ENCODE data around the gene MACROD2.

The MACROD2 gene

DNA sequence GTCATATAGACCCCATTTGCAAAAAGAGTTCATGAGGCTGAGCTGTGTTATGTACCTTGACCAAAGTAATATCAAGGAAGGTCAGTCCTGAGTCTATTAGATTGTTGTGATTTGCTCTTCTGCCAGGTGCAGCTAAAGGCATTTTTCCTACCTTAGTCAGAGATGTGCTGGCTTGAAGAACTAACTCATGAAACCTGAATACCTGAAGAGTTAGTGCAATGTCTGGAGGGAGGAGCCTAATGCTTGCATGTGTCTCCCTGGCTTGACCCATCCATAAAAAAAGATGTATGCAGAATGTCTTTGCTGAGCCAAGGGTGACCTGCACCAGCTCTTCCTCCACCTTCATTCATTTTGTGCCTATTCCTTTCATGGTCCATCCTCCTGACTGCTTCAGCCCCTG lies 1835.9 kb downstream of the MACROD2 start:
- Mint-ChIP-seq H3K27me3 (no peaks in the 10 kb centered on the region), H3K9me3 (peaks cover 8% of the 10 kb centered on the region), H3K4me3 (no peak overlapping the region), H3K4me1 (no peaks in the 10 kb centered on the region), H3K36me3 (no peaks in the 10 kb centered on the region), H3K27ac (no peak overlapping the region)
- CTCF ChIA-PET = no interaction called here
- no peak for DNase-seq

DNA sequence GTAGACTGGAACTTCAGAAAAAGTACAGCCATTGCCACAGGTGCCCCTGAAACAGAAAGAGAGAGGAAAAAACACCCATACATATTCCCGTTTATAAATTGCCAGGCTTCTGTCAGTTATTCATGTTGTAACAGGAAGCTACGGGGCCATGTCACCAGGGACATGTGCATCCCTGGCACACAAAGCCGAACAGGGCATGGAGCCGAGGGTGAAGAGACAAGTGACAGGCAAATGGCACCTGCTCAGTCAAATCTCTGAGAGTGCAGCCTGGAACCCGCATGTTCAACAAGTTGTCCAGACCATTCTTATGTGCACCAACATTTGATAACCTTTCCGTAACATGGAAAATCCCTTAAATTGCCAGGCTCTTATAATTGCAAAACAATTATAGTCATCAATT lies 1837.2 kb downstream of the MACROD2 start:
- H3K27ac Mint-ChIP-seq = no peak overlapping the region
- H3K36me3 Mint-ChIP-seq = no peaks in the 10 kb centered on the region
- CTCF ChIA-PET = no interaction called here
- no peak overlapping the region for H3K4me3 Mint-ChIP-seq
- H3K9me3 Mint-ChIP-seq = peaks cover 8% of the 10 kb centered on the region
- H3K4me1 Mint-ChIP-seq = no peaks in the 10 kb centered on the region
- DNase-seq = no peak
- no peaks in the 10 kb centered on the region for H3K27me3 Mint-ChIP-seq

DNA sequence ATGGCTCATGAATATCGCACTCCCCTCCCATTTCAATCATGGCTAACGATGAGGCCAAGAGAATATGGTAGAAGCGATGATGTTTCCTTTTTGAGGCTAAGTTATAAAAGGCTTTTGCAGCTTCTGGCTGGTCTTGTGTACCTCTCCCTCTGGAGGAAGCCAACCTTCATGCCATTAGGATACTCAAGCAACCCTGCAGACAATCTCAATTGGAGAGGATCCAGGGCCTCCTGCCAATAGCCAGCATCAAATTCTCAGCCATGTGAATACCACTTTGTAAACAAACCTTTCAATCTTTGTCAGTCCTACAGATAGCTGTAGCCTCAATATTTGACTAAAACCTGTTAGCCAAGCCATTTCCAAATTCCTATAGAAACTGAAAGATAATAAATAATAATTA lies 1839.5 kb downstream of the MACROD2 start:
- H3K36me3 Mint-ChIP-seq = no peaks in the 10 kb centered on the region
- no peaks in the 10 kb centered on the region for H3K27me3 Mint-ChIP-seq
- H3K9me3 Mint-ChIP-seq = peaks cover 9% of the 10 kb centered on the region
- no peak for DNase-seq
- no peak overlapping the region for H3K4me3 Mint-ChIP-seq
- H3K27ac Mint-ChIP-seq = no peak overlapping the region
- no peaks in the 10 kb centered on the region for H3K4me1 Mint-ChIP-seq
- CTCF ChIA-PET = no interaction called here

DNA sequence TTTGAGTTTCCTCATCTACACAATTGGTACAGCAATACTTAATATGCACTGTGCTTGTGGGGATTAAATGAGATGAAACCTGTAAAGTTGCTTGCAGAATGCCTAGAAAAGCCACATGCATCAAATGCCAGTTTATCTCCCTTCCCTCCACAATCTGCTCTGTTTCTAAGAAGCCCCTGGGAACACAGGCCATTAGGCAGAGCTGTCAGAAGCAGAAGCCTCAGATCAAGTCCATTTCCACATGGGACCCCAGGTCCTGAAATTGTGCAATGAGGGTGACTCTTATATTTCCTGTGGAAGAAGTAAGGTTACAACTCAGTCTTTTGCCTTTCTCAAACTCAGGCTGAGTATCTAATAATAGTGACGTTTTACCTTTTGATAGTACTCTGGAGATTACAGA lies 1840.5 kb downstream of the MACROD2 start:
- Mint-ChIP-seq H3K27ac (no peak overlapping the region), H3K4me1 (no peaks in the 10 kb centered on the region), H3K9me3 (peaks cover 7% of the 10 kb centered on the region), H3K27me3 (no peaks in the 10 kb centered on the region), H3K4me3 (no peak overlapping the region), H3K36me3 (no peaks in the 10 kb centered on the region)
- CTCF ChIA-PET = no interaction called here
- no peak for DNase-seq

DNA sequence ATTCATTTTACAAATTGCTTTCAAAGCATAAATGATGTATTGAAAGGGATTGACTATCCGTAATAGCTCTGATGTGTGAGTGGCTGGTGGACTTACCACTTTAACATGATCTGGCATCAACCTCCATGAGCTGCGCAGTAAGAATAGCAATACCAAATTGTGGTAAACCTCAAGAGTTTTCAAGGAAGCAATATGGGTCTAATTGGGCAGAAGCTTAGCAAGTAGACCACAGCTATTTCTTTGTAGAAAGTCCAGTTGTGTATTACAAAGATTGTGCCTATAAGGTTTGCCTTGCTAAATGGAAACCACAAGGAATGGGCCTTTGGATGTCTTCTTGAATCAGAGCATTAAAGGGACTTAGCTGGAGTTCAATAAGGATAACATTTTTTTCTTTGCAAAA lies 1841.3 kb downstream of the MACROD2 start:
- no peaks in the 10 kb centered on the region for H3K27me3 Mint-ChIP-seq
- DNase-seq = no peak
- H3K4me3 Mint-ChIP-seq = no peak overlapping the region
- peaks cover 8% of the 10 kb centered on the region for H3K9me3 Mint-ChIP-seq
- H3K27ac Mint-ChIP-seq = no peak overlapping the region
- H3K36me3 Mint-ChIP-seq = no peaks in the 10 kb centered on the region
- H3K4me1 Mint-ChIP-seq = no peaks in the 10 kb centered on the region
- CTCF ChIA-PET = no interaction called here

DNA sequence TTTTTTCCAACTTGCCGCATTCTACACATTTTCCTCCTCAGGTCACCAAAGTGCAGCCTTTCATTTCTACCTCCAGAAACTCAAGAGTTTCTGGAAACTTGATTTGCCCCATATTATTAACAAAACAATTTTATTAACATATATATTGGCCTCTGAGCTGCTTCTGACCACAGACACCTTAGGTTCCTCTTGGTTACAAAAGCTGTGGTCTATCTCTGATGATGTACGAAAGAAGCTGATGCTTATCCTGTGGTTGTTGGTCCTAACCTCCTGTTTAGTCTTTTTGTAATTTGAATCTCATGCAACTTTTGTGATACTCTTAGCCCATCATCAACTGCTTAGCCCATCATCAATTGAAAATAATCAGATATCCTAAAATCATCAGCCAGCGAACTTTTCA lies 1842.2 kb downstream of the MACROD2 start:
- CTCF ChIA-PET = no interaction called here
- H3K9me3 Mint-ChIP-seq = peaks cover 8% of the 10 kb centered on the region

DNA sequence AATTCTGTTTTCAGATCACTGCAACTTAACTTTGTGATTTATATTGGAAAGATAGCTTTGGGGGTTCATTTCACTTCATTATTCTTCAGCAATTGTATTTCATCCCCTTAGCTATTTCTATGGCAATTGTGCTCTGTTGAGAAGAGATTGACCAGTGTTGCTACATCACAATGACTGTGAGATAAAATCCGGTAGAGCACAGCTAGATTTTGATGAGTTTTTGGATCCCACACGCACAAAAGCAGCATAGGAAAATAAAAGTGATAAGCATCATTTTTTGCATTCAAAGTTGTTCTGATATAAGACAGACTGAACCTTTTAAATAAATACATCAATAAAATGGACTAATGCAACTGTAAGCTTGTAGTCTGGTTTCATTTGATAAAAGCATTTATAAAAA lies 1843.2 kb downstream of the MACROD2 start:
- CTCF ChIA-PET = interaction anchor here (0.8 kb wide), 1 partner anchor 88 kb away, joined by 3 read pairs; no protein-coding TSS in a partner anchor
- Mint-ChIP-seq H3K27ac (no peak overlapping the region), H3K4me1 (no peaks in the 10 kb centered on the region), H3K4me3 (no peak overlapping the region), H3K9me3 (peaks cover 8% of the 10 kb centered on the region), H3K36me3 (no peaks in the 10 kb centered on the region), H3K27me3 (no peaks in the 10 kb centered on the region)
- DNase-seq = no peak

More for the DNA sequence above, 1842.2 kb downstream of the MACROD2 start:
- no peaks in the 10 kb centered on the region for H3K36me3 Mint-ChIP-seq
- H3K4me1 Mint-ChIP-seq = no peaks in the 10 kb centered on the region
- DNase-seq = no peak
- no peak overlapping the region for H3K27ac Mint-ChIP-seq
- no peak overlapping the region for H3K4me3 Mint-ChIP-seq
- no peaks in the 10 kb centered on the region for H3K27me3 Mint-ChIP-seq

DNA sequence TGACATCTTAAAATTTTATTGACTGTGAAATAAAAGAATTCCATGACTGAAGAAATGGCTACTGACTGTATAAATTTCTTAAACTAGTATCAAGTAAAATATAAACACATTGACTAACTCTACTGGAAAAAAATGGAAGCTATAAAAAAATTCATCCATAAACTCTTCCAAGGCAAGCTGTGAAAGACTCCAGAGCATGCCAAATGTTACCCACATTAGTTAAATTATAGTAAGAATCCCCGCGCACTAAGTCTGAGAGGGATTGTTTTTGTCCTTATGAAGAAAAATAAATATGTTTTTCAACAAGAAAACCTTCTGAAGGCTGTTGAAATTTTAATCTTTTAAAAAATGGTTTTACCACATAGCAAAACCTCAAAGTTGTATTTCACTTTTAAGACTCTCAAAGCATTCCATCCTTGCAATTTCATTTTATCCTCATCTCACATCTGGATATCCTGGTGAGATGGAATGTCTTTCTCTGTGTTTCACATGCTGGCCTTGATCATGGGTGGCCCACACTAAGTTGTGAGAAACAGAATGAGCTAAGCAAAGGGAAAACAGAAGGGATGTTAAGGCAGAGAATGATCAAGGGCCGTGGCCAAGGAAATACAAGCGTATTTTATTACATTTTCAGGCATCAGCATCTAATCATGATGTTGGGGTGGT lies 1845.5 kb downstream of the MACROD2 start:
- no peaks in the 10 kb centered on the region for H3K36me3 Mint-ChIP-seq
- H3K27me3 Mint-ChIP-seq = no peaks in the 10 kb centered on the region
- H3K27ac Mint-ChIP-seq = no peak overlapping the region
- CTCF ChIA-PET = no interaction called here
- peaks cover 9% of the 10 kb centered on the region for H3K9me3 Mint-ChIP-seq
- no peaks in the 10 kb centered on the region for H3K4me1 Mint-ChIP-seq
- no peak for DNase-seq
- H3K4me3 Mint-ChIP-seq = no peak overlapping the region

DNA sequence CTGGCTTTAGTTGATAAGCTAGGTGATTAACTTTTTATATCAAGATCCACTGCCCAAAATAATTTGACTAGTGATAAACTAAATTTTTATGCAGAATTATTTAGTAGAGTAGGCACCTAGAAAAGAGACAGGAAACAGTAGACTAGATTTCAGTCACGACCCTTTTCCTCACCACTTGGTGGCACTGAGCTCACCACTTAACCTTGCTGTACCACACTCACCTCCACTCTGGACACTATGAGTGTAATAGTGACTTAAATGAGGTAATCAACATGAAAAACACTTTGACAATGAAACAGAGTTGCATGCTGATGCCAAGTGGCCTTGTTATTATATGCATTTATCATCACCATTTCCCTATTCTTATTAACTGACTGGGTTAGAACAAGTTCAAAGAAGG lies 1847.6 kb downstream of the MACROD2 start:
- Mint-ChIP-seq H3K4me3 (no peak overlapping the region), H3K9me3 (peaks cover 9% of the 10 kb centered on the region), H3K27ac (no peak overlapping the region), H3K27me3 (no peaks in the 10 kb centered on the region), H3K36me3 (no peaks in the 10 kb centered on the region), H3K4me1 (no peaks in the 10 kb centered on the region)
- no peak for DNase-seq
- CTCF ChIA-PET = no interaction called here

DNA sequence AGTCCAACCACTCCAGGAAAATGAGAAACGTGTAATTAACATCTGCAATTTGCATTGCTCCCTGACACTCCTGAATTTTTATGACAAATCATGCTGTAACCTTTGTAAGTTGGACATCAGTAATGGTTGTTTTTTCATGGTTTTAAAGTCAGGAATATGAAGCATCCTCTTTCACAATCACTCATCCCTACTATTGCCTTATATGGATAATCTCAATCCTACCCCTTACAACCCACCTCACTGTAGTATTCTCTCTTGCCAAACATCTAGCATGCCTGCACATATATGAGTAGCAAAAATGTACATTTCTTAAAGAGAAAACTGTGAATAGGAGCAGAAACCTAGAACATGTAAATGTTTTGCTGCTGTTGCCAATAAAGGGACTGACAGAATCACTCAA lies 1848.5 kb downstream of the MACROD2 start:
- H3K27me3 Mint-ChIP-seq = no peaks in the 10 kb centered on the region
- H3K27ac Mint-ChIP-seq = no peak overlapping the region
- no peaks in the 10 kb centered on the region for H3K36me3 Mint-ChIP-seq
- H3K4me3 Mint-ChIP-seq = no peak overlapping the region
- CTCF ChIA-PET = no interaction called here
- DNase-seq = no peak
- no peaks in the 10 kb centered on the region for H3K4me1 Mint-ChIP-seq
- H3K9me3 Mint-ChIP-seq = peaks cover 10% of the 10 kb centered on the region

DNA sequence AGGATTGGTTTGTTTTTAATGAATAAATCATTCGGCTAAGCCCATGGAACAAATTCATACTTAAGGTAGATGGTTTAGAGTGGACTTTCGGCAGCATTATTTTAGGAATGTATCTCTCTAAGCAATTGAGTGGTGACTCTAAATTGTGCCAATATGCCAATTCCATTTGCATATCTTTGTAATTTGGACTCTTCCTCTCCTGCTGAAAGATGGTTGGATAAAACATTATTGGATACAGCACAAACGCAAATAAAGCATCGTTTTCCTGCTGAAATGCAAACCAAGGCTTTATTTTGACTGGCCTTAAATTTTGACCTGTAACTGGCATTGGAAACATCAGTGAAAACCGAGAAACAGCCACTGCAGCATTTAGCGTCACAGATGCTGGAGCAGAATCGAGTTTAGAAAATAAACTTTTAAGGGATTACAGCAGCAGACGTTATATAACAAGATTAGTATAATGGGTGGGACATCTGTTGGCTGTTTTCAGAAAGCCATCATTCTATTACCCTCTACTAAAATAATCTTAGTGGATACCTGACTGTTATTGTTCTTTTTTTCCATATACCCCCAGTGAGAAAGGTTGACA lies 1852.0 kb downstream of the MACROD2 start:
- Mint-ChIP-seq H3K4me1 (no peaks in the 10 kb centered on the region), H3K27ac (no peak overlapping the region), H3K9me3 (peaks cover 13% of the 10 kb centered on the region), H3K4me3 (no peak overlapping the region), H3K36me3 (no peaks in the 10 kb centered on the region), H3K27me3 (no peaks in the 10 kb centered on the region)
- no peak for DNase-seq
- CTCF ChIA-PET = no interaction called here

DNA sequence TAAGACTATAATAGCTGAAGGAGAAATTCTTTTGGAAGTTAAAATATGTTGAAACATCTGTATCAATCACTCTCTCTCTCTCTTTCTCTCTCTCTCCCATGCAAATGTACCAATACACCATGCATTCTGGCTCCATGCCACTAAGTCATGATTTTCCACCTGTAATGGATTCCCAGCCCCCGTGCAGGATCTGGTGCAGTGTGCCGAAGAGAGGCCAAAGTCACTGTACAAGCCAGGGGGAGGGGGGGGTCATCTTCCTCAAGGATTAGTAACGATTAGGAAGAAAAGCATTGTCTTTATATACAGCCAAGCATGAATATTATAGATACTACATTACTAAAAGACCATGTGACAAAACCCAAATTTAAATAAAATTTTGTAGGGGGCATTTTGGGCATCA lies 1852.8 kb downstream of the MACROD2 start:
- Mint-ChIP-seq H3K27me3 (no peaks in the 10 kb centered on the region), H3K9me3 (peaks cover 13% of the 10 kb centered on the region), H3K36me3 (no peaks in the 10 kb centered on the region), H3K4me1 (no peaks in the 10 kb centered on the region), H3K27ac (no peak overlapping the region), H3K4me3 (no peak overlapping the region)
- CTCF ChIA-PET = interaction anchor here (0.6 kb wide), 1 partner anchor 1118 kb away, joined by 3 read pairs; no protein-coding TSS in a partner anchor
- no peak for DNase-seq

DNA sequence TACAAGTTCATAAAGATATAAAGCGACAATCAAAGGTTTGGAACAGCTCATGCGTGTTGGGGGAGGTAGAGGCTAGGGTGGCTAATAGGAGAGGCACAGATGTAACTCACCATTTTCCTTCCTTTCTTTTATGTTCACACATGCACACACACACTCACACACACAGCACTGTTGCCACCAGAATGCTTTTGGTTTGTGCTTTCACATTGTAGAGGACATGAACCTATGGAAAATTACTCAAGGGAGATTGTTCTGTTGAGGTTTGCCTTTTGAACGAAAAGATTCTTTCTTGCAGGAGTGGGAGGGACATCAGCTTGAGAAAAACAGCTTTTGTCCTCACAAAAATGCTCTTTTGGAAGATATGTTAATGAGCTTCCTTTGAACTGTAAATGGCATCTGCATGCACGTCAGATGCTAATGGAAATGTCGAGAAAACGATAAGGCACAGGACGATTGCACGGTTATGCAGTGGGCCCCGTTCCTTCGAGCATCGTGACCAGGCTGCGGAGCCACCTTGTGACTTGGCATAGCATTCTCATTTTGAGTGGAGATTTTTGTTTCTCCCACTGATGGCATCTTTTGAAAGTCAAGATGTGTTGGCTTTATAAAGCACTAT lies 1853.8 kb downstream of the MACROD2 start:
- no peak overlapping the region for H3K27ac Mint-ChIP-seq

DNA sequence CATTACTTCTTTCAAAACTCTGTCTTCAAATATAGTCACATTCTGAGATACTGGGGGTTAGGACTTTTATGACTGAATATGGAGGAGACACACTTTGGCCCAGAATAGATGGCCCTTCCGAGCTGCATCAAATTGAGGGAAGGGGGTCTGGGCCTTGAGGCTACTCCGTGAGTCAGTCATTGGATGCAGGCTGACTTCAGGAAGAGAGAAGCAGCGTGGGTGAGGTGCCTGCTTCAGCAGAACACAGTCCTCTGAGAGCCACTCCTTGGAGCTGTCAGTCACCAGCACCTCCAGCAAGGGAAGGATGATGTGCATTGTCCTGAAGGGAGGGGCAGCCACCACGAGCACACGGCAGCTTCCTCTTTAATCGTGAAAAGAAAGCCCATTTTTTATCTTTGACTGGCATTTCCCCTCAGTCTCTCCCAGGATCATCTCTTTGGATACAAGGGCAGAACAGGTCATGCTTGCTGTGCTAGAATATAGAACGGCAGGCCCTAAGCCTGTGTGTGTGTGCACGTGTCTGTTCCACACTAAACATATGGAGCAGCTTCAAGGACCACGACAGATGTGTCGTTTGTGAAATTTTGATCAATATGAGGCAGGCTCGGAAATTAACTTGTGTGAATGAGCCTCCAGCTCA lies 1856.4 kb downstream of the MACROD2 start:
- H3K4me1 Mint-ChIP-seq = no peaks in the 10 kb centered on the region
- no peak overlapping the region for H3K27ac Mint-ChIP-seq
- peaks cover 11% of the 10 kb centered on the region for H3K9me3 Mint-ChIP-seq
- H3K27me3 Mint-ChIP-seq = no peaks in the 10 kb centered on the region
- H3K36me3 Mint-ChIP-seq = no peaks in the 10 kb centered on the region
- no peak for DNase-seq
- no peak overlapping the region for H3K4me3 Mint-ChIP-seq
- CTCF ChIA-PET = no interaction called here

More for the DNA sequence above, 1853.8 kb downstream of the MACROD2 start:
- no peaks in the 10 kb centered on the region for H3K27me3 Mint-ChIP-seq
- no peaks in the 10 kb centered on the region for H3K36me3 Mint-ChIP-seq
- no peaks in the 10 kb centered on the region for H3K4me1 Mint-ChIP-seq
- DNase-seq = no peak
- H3K4me3 Mint-ChIP-seq = no peak overlapping the region
- CTCF ChIA-PET = no interaction called here
- peaks cover 14% of the 10 kb centered on the region for H3K9me3 Mint-ChIP-seq

DNA sequence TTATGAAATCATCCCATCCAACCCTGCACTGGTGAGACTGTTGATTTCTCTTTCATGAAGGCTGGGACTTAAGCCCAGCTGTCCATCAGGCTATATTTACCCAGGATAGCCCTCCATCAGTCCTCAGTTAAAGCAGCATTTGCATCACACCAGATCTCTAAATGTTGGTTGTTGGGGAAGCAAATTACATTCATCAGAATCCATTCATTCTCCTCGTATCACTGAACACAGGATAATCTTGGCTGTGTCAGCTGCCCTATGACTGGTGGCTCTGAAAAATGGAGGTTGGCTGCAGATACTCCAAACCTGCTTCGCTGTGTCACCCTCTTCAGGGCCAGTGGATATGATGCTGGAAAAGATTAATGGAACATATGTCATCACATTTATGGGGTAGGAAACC lies 1859.6 kb downstream of the MACROD2 start:
- Mint-ChIP-seq H3K9me3 (peaks cover 14% of the 10 kb centered on the region), H3K27ac (no peak overlapping the region), H3K4me1 (no peaks in the 10 kb centered on the region)

More for the DNA sequence above, 1859.6 kb downstream of the MACROD2 start:
- H3K4me3 Mint-ChIP-seq = no peak overlapping the region
- no peaks in the 10 kb centered on the region for H3K36me3 Mint-ChIP-seq
- no peaks in the 10 kb centered on the region for H3K27me3 Mint-ChIP-seq
- DNase-seq = no peak
- CTCF ChIA-PET = no interaction called here

Data from activated naive CD4-positive, alpha-beta T cell treated with anti-CD3 and anti-CD28 coated beads, Interleukin-2, amount 10 ng/mL, durations not matched to agents 7 days and 5 days (primary cell).